Endodermal cell (in vitro differentiated cells): ENCODE data around the gene ZC3H12D. TPM values are rescaled to one million over a fixed set of nuclear protein-coding genes. Genes with fewer than 3 reads are reported as not detected.

Experiments
- DNase-seq: peaks from one replicate; pipeline ENCODE4 v3.0.0-alpha.2; 2017
- H3K27ac ChIP-seq: 2 replicates; pipeline ENCODE4 v1.5.1; 2013; ENCODE audit warnings: mild to moderate bottlenecking, low read depth, low read length, moderate library complexity
- H3K27me3 ChIP-seq: 2 replicates; pipeline ENCODE4 v1.6.1; 2013; ENCODE audit warnings: mild to moderate bottlenecking, low read length, moderate library complexity; ENCODE audit not compliant: insufficient read depth, control insufficient read depth, poor library complexity, severe bottlenecking
- H3K36me3 ChIP-seq: 2 replicates; pipeline ENCODE4 v1.7.0; 2013; ENCODE audit warnings: mild to moderate bottlenecking, low read length, moderate library complexity; ENCODE audit not compliant: control insufficient read depth, insufficient read depth
- H3K4me1 ChIP-seq: one replicate; pipeline ENCODE4 v1.7.0; 2013; ENCODE audit warnings: low read length; ENCODE audit not compliant: control insufficient read depth, insufficient read depth
- H3K4me3 ChIP-seq: 2 replicates; pipeline ENCODE4 v1.5.1; 2013; ENCODE audit warnings: mild to moderate bottlenecking, low read length, moderate library complexity
- H3K9ac ChIP-seq: 2 replicates; pipeline ENCODE4 v1.6.1; 2013; ENCODE audit warnings: mild to moderate bottlenecking, low read length, moderate library complexity; ENCODE audit not compliant: poor library complexity, severe bottlenecking; ENCODE audit errors: extremely low read depth
- H3K9me3 ChIP-seq: 2 replicates; pipeline ENCODE4 v1.6.1; 2013; ENCODE audit warnings: mild to moderate bottlenecking, low read length, moderate library complexity; ENCODE audit not compliant: control insufficient read depth
- H3K27ac Mint-ChIP-seq: 2 replicates; pipeline ENCODE4 v1.8.0; 2020; ENCODE audit warnings: mixed read lengths
- H3K27me3 Mint-ChIP-seq: 2 replicates; pipeline ENCODE4 v1.8.0; 2021; ENCODE audit warnings: mild to moderate bottlenecking, mixed read lengths; ENCODE audit not compliant: insufficient read depth
- H3K36me3 Mint-ChIP-seq: 2 replicates; pipeline ENCODE4 v1.8.0; 2020; ENCODE audit warnings: low read depth, mixed read lengths
- H3K4me1 Mint-ChIP-seq: 2 replicates; pipeline ENCODE4 v1.8.0; 2020; ENCODE audit warnings: mixed read lengths
- H3K4me3 Mint-ChIP-seq: 2 replicates; pipeline ENCODE4 v1.8.0; 2020; ENCODE audit warnings: mild to moderate bottlenecking, moderate library complexity, mixed read lengths
- H3K9me3 Mint-ChIP-seq: 2 replicates; pipeline ENCODE4 v1.8.0; 2020; ENCODE audit warnings: mild to moderate bottlenecking, mixed read lengths
- CTCF ChIP-seq: fragments of 200-600 bp; sonication (generic); conservative IDR thresholded peaks from 2 replicates; pipeline ENCODE4 v1.5.0; 2021; ENCODE audit warnings: antibody characterized with exemption, mild to moderate bottlenecking
- WGBS, 2 experiments: methylation state at CpG; one replicate each; pipeline versions ENCODE4 v1.1.5 to v1.1.7; 2013; ENCODE audit warnings: missing lambda C conversion rate in 2 of 2, mixed read lengths in 1 of 2; ENCODE audit not compliant: insufficient coverage in 1 of 2, insufficient read length in 1 of 2; 5-methylcytosine and 5-hydroxymethylcytosine counted together
- total RNA-seq, 2 donors: library from RNA; stranded (reverse); fragmentation: NEBNext Ultra II Directional in 1 of 2; extraction: Animal tissue kit (Norgen Biotek cat#: 25700) in 1 of 2; gene quantifications; 2 replicates in 1 of 2; 3 replicates in 1 of 2; pipeline ENCODE4 v1.2.1, GENCODE V29; 2021

ZC3H12D gene
- total RNA-seq, 2 donors from 2014 or later: 0.20 to 0.42 TPM

- Histone ChIP-seq H3K27ac (no peak overlapping the region), H3K9ac (no peak overlapping the region), H3K27me3 (no peaks in the 10 kb centered on the region), H3K9me3 (no peaks in the 10 kb centered on the region), H3K4me3 (no peak overlapping the region), H3K4me1 (no peaks in the 10 kb centered on the region), H3K36me3 (no peaks in the 10 kb centered on the region)
- H3K36me3 Mint-ChIP-seq: no peaks in the 10 kb centered on the region
- H3K4me1 Mint-ChIP-seq: peaks cover 7% of the 10 kb centered on the region
- no peaks in the 10 kb centered on the region for H3K27me3 Mint-ChIP-seq
- WGBS, 2 experiments: 92 to 100% methylated on average over 1 to 3 of the region's 3 CpGs
- TF ChIP-seq CTCF: no peak
- DNase-seq: no peak
- H3K27ac Mint-ChIP-seq: no peak overlapping the region
- H3K9me3 Mint-ChIP-seq: no peaks in the 10 kb centered on the region
- H3K4me3 Mint-ChIP-seq: no peak overlapping the region
Observed at GRCh38 chr6:149488815-149489214, 4.0 kb upstream of the ZC3H12D start.

DNA sequence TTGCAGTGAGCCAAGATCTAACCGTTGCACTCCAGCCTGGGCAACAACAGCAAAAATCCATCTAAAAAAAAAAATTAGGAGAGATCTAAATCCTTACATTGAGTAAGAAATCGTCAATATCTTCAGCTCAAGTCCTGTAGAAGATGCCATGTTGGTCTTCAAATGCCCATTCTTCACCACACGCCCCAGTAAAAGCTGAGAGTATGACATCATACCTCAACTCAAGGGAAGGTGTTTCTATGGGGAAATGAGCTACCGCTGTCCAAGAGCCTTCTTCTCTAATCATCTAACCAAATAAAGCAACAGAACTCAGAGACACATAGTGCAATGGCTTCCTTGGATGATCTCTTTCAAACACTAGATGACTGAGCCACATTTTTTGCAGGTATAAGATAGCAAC lies 2.5 kb upstream of the ZC3H12D start:
- Histone ChIP-seq H3K4me3 (no peak overlapping the region), H3K27ac (no peak overlapping the region), H3K27me3 (no peaks in the 10 kb centered on the region), H3K36me3 (no peaks in the 10 kb centered on the region), H3K9ac (no peak overlapping the region), H3K9me3 (no peaks in the 10 kb centered on the region), H3K4me1 (no peaks in the 10 kb centered on the region)
- no peak for DNase-seq
- TF ChIP-seq CTCF: no peak
- H3K4me1 Mint-ChIP-seq: peaks cover 9% of the 10 kb centered on the region
- no peak overlapping the region for H3K4me3 Mint-ChIP-seq
- H3K27me3 Mint-ChIP-seq: no peaks in the 10 kb centered on the region
- no peak overlapping the region for H3K27ac Mint-ChIP-seq
- no peaks in the 10 kb centered on the region for H3K9me3 Mint-ChIP-seq
- WGBS, 2 experiments: 85 to 95% methylated on average over 1 to 4 of the region's 4 CpGs
- H3K36me3 Mint-ChIP-seq: no peaks in the 10 kb centered on the region

- H3K9me3 ChIP-seq: no peaks in the 10 kb centered on the region
- no peaks in the 10 kb centered on the region for H3K27me3 ChIP-seq
- WGBS, 2 experiments: 90 to 92% methylated on average over 9 to 11 of the region's 11 CpGs
- H3K4me1 ChIP-seq: no peaks in the 10 kb centered on the region
- no peak overlapping the region for H3K9ac ChIP-seq
- H3K36me3 ChIP-seq: no peaks in the 10 kb centered on the region
- no peaks in the 10 kb centered on the region for H3K27me3 Mint-ChIP-seq
- H3K27ac Mint-ChIP-seq: no peak overlapping the region
- no peak overlapping the region for H3K4me3 ChIP-seq
- no peak overlapping the region for H3K27ac ChIP-seq
- H3K4me3 Mint-ChIP-seq: no peak overlapping the region
- no peaks in the 10 kb centered on the region for H3K9me3 Mint-ChIP-seq
- H3K36me3 Mint-ChIP-seq: no peaks in the 10 kb centered on the region
- DNase-seq: no peak
- no peak for TF ChIP-seq CTCF
- H3K4me1 Mint-ChIP-seq: peaks cover 12% of the 10 kb centered on the region
Observed at GRCh38 chr6:149483849-149484655, 762 bp downstream of the ZC3H12D start.
